HEK293 (cell line): ENCODE measurements around the gene CLCN1.
A peak's percentile ranks its signal among the peaks of the same experiment; 100 is the strongest.

Experiments
- MEIS1 ChIP-seq: sonication (generic); formaldehyde crosslinking; IDR thresholded peaks from 2 replicates; pipeline ENCODE4 v1.8.1; 2022; ENCODE audit warnings: missing genetic modification reagents, mild to moderate bottlenecking, borderline replicate concordance
- REST ChIP-seq: fragments of 450-650 bp; formaldehyde crosslinking; IDR thresholded peaks from 2 replicates; pipeline ENCODE4 v1.5.1; 2016; ENCODE audit warnings: missing biosample characterization, missing genetic modification characterization
- SALL2 ChIP-seq: fragments of 450-650 bp; formaldehyde crosslinking; IDR thresholded peaks from 2 replicates; pipeline ENCODE4 v1.5.0; 2017; ENCODE audit warnings: missing biosample characterization, mild to moderate bottlenecking, missing genetic modification characterization, borderline replicate concordance
- SP3 ChIP-seq: fragments of 450-650 bp; formaldehyde crosslinking; IDR thresholded peaks from 2 replicates; pipeline ENCODE4 v1.5.1; 2016; ENCODE audit warnings: missing biosample characterization, missing genetic modification characterization
- SP7 ChIP-seq: fragments of 450-650 bp; formaldehyde crosslinking; IDR thresholded peaks from 2 replicates; pipeline ENCODE4 v1.5.1; 2016; ENCODE audit warnings: missing biosample characterization, missing genetic modification characterization
- TSHZ1 ChIP-seq: fragments of 450-650 bp; formaldehyde crosslinking; IDR thresholded peaks from 2 replicates; pipeline ENCODE4 v1.5.1; 2016; ENCODE audit warnings: missing biosample characterization, missing genetic modification characterization, borderline replicate concordance
- YY1 ChIP-seq: fragments of 450-650 bp; formaldehyde crosslinking; IDR thresholded peaks from 2 replicates; pipeline ENCODE4 v1.5.1; 2018; ENCODE audit warnings: missing biosample characterization, missing genetic modification characterization
- ZBTB21 ChIP-seq: fragments of 450-650 bp; formaldehyde crosslinking; IDR thresholded peaks from 2 replicates; pipeline ENCODE4 v1.5.1; 2017; ENCODE audit warnings: missing biosample characterization, missing genetic modification characterization
- ZEB2 ChIP-seq: fragments of 450-650 bp; formaldehyde crosslinking; IDR thresholded peaks from 2 replicates; pipeline ENCODE4 v1.5.1; 2016; ENCODE audit warnings: missing biosample characterization, missing genetic modification characterization
- ZNF133 ChIP-seq: fragments of 450-650 bp; formaldehyde crosslinking; IDR thresholded peaks from 2 replicates; pipeline ENCODE4 v1.5.1; 2016; ENCODE audit warnings: missing biosample characterization, missing genetic modification characterization
- ZNF138 ChIP-seq: fragments of 450-650 bp; formaldehyde crosslinking; IDR thresholded peaks from 2 replicates; pipeline ENCODE4 v1.5.1; 2016; ENCODE audit warnings: missing biosample characterization, missing genetic modification characterization, borderline replicate concordance
- ZNF157 ChIP-seq: fragments of 450-650 bp; formaldehyde crosslinking; IDR thresholded peaks from 2 replicates; pipeline ENCODE4 v1.5.1; 2016; ENCODE audit warnings: missing biosample characterization, missing genetic modification characterization
- ZNF169 ChIP-seq: fragments of 450-650 bp; formaldehyde crosslinking; IDR thresholded peaks from 2 replicates; pipeline ENCODE4 v1.5.1; 2016; ENCODE audit warnings: missing biosample characterization, missing genetic modification characterization
- ZNF214 ChIP-seq: fragments of 450-650 bp; formaldehyde crosslinking; IDR thresholded peaks from 2 replicates; pipeline ENCODE4 v1.5.1; 2017; ENCODE audit warnings: missing biosample characterization, mild to moderate bottlenecking, missing genetic modification characterization, borderline replicate concordance
- ZNF239 ChIP-seq: fragments of 450-650 bp; formaldehyde crosslinking; IDR thresholded peaks from 2 replicates; pipeline ENCODE4 v1.5.1; 2016; ENCODE audit warnings: missing biosample characterization, missing genetic modification characterization
- ZNF280D ChIP-seq: fragments of 450-650 bp; formaldehyde crosslinking; IDR thresholded peaks from 2 replicates; pipeline ENCODE4 v1.5.1; 2016; ENCODE audit warnings: missing biosample characterization, missing genetic modification characterization
- ZNF37A ChIP-seq: fragments of 450-650 bp; IDR thresholded peaks from 2 replicates; pipeline ENCODE4 v1.5.1; 2018; ENCODE audit warnings: missing biosample characterization, missing genetic modification characterization
- ZNF394 ChIP-seq: fragments of 450-650 bp; formaldehyde crosslinking; IDR thresholded peaks from 2 replicates; pipeline ENCODE4 v1.5.1; 2016; ENCODE audit warnings: missing biosample characterization, missing genetic modification characterization, mild to moderate bottlenecking, moderate library complexity, borderline replicate concordance
- ZNF416 ChIP-seq: fragments of 450-650 bp; formaldehyde crosslinking; IDR thresholded peaks from 2 replicates; pipeline ENCODE4 v1.5.1; 2016; ENCODE audit warnings: missing biosample characterization, missing genetic modification characterization
- ZNF514 ChIP-seq: fragments of 450-650 bp; formaldehyde crosslinking; IDR thresholded peaks from 2 replicates; pipeline ENCODE4 v1.5.1; 2016; ENCODE audit warnings: missing biosample characterization, missing genetic modification characterization
- ZNF529 ChIP-seq: fragments of 450-650 bp; formaldehyde crosslinking; IDR thresholded peaks from 2 replicates; pipeline ENCODE4 v1.5.1; 2017; ENCODE audit warnings: missing genetic modification characterization, missing biosample characterization; ENCODE audit not compliant: insufficient replicate concordance
- ZNF600 ChIP-seq: fragments of 450-650 bp; formaldehyde crosslinking; IDR thresholded peaks from 2 replicates; pipeline ENCODE4 v1.5.1; 2016; ENCODE audit warnings: missing biosample characterization, missing genetic modification characterization
- ZNF704 ChIP-seq: fragments of 450-650 bp; formaldehyde crosslinking; IDR thresholded peaks from 2 replicates; pipeline ENCODE4 v1.5.1; 2016; ENCODE audit warnings: missing biosample characterization, missing genetic modification characterization
- ZNF837 ChIP-seq: fragments of 450-650 bp; formaldehyde crosslinking; IDR thresholded peaks from 2 replicates; pipeline ENCODE4 v1.5.1; 2016; ENCODE audit warnings: missing biosample characterization, missing genetic modification characterization
- ZSCAN4 ChIP-seq: fragments of 450-650 bp; formaldehyde crosslinking; IDR thresholded peaks from 2 replicates; pipeline ENCODE4 v1.5.1; 2017; ENCODE audit warnings: missing biosample characterization, missing genetic modification characterization

CLCN1 gene

GRCh38 chr7:143381427-143382125 is 65.7 kb downstream of the CLCN1 start (continued):
- TF ChIP-seq TSHZ1 (tag by site-specific recombination) (no peak), ZNF138 (no peak), ZNF394 (tag by site-specific recombination) (no peak), ZEB2 (tag by site-specific recombination) (peak; percentile 70), SP7 (tag by site-specific recombination) (0 out of 2 replicates have a peak, but pooled peaks have one; percentile 22), SALL2 (no peak), ZNF704 (tag by site-specific recombination) (no peak), SP3 (tag by site-specific recombination) (no peak), ZNF169 (tag by site-specific recombination) (no peak), ZSCAN4 (no peak), ZNF239 (tag by site-specific recombination) (no peak), ZNF416 (tag by site-specific recombination) (no peak), ZNF37A (no peak), ZNF280D (tag by site-specific recombination) (no peak), ZNF133 (tag by site-specific recombination) (no peak), ZNF214 (tag by site-specific recombination) (no peak), ZBTB21 (tag by site-specific recombination) (peak; percentile 20; the same call in 1 of the 2 replicates), ZNF529 (tag by site-specific recombination) (no peak), YY1 (tag by site-specific recombination) (no peak), MEIS1 (no peak), ZNF600 (tag by site-specific recombination) (peak; percentile 46), ZNF514 (no peak), ZNF837 (no peak), ZNF157 (tag by site-specific recombination) (no peak), REST (tag by site-specific recombination) (peak; percentile 11; the same call in 1 of the 2 replicates)
